Measurements from ENCODE around the gene CEP135.
"Not testable (repeated sequence)": the region's sequence is repeated elsewhere in the genome, so short reads cannot be mapped to it uniquely, and the experiment has no call there.

CEP135 gene

DNA sequence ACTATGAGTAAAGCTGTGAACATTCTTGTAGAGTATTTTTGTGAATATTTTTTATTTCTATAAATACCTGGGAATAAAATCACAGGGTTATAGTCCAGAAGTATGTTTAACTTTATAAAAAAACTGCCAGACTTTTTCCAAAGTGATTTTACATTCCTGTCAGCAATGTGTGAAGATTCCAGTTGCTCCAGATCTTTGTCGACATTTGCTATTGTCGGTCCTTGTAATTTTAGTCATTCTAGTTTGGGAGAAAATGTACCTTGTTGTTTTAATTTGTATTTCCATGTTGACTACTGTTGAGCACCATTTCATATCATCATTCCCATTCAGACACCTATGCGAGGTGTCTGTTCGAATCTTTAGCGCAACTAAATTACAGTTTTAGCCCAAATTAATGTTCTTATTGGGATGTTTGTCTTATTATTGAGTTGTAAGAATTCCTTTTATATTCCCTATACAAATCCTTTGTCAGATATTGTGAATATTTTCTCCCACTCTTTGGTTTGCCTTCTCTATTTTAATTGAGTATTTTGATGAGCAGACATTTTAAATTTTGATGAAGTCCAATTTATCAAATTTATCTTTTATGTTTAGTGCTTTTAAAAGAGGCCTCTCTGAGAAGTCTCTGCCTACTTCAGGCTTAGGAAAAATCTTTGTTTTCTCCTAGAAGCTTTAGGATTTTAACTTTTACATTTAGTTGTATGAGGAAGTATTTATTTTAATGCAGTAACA is 2.6 kb downstream of the CEP135 start:
- Histone ChIP-seq H2AFZ (ENCODE audit: low read depth, low read length) (no peak overlapping the region), H3K4me3 (ENCODE audit: low read length) (no peak overlapping the region), H3K36me3 (ENCODE audit: insufficient read depth, low read length) (peaks cover 42% of the 10 kb centered on the region), H3K4me1 (ENCODE audit: insufficient read depth, low read length) (peaks cover 18% of the 10 kb centered on the region), H3K27me3 (ENCODE audit: insufficient read depth, low read length) (no peaks in the 10 kb centered on the region), H3K9me3 (ENCODE audit: low read length) (no peaks in the 10 kb centered on the region)

DNA sequence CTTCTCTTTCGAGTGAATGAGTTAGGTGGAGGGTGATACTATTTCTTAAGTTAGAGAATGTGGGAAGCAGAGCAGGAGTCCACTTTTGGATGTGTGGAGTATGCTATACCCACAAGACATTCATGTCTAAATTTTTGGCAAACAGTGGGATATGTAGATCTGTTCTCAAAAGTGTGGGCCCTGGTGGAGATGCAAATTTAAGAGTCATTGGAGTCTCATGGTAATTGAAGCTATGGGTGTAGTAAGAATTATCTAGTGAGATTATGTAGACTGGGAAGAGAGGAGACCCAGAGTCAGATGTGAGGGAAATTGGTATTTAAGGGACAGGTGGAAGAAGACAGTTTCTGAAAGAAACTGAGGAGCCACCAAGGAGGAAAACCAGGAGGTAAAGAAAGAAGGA is 7.0 kb downstream of the CEP135 start:
- H3K4me1 ChIP-seq (ENCODE audit: insufficient read depth, low read length), result no peaks in the 10 kb centered on the region
- peaks cover 78% of the 10 kb centered on the region for H3K36me3 ChIP-seq (ENCODE audit: insufficient read depth, low read length)
- H2AFZ ChIP-seq (ENCODE audit: low read depth, low read length), result no peak overlapping the region
- no peak overlapping the region for H3K4me3 ChIP-seq (ENCODE audit: low read length)
- H3K9me3 ChIP-seq (ENCODE audit: low read length), result no peaks in the 10 kb centered on the region
- H3K27me3 ChIP-seq (ENCODE audit: insufficient read depth, low read length), result no peaks in the 10 kb centered on the region

DNA sequence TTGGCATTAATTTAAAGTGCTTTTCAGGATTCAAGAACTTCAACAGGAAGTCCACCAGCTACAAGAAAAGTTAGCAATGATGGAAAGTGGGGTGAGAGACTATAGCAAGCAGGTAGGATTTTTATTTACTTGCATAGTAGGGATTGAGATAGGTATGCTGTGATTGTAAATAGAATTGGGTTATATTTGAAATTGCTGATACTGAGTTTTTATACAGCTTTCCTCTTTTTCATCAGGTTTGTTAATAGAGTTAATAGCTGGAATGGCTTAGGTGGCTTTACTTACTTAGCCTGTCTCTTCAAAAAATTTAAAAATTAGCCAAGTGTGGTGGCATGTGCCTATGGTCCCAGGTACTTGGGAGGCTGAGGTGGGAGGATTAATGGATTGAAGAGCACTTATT is 10.9 kb downstream of the CEP135 start:
- peaks cover 70% of the 10 kb centered on the region for H3K36me3 ChIP-seq (ENCODE audit: insufficient read depth, low read length)
- no peak overlapping the region for H3K4me3 ChIP-seq (ENCODE audit: low read length)
- no peaks in the 10 kb centered on the region for H3K9me3 ChIP-seq (ENCODE audit: low read length)
- H3K27me3 ChIP-seq (ENCODE audit: insufficient read depth, low read length), result no peaks in the 10 kb centered on the region
- H2AFZ ChIP-seq (ENCODE audit: low read depth, low read length), result no peak overlapping the region
- no peaks in the 10 kb centered on the region for H3K4me1 ChIP-seq (ENCODE audit: insufficient read depth, low read length)

DNA sequence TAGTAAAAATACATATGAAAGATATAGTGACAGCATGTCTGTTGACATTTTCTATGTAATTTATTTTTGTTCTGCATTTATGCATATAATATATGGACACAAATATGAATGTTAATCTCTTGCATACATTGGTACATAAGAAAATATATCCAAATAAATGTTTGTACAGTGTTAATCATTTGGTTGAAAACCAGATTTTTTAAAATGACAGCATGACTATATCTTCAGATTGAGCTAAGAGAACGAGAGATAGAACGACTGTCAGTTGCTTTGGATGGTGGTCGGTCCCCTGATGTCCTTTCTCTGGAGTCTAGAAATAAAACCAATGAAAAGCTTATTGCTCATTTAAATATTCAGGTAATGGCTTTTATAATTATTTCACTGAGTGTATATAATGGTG is 15.3 kb downstream of the CEP135 start:
- no peaks in the 10 kb centered on the region for H3K4me1 ChIP-seq (ENCODE audit: insufficient read depth, low read length)
- no peak overlapping the region for H3K4me3 ChIP-seq (ENCODE audit: low read length)
- H2AFZ ChIP-seq (ENCODE audit: low read depth, low read length), result no peak overlapping the region
- no peaks in the 10 kb centered on the region for H3K27me3 ChIP-seq (ENCODE audit: insufficient read depth, low read length)
- H3K9me3 ChIP-seq (ENCODE audit: low read length), result no peaks in the 10 kb centered on the region
- H3K36me3 ChIP-seq (ENCODE audit: insufficient read depth, low read length), result peaks cover 54% of the 10 kb centered on the region

DNA sequence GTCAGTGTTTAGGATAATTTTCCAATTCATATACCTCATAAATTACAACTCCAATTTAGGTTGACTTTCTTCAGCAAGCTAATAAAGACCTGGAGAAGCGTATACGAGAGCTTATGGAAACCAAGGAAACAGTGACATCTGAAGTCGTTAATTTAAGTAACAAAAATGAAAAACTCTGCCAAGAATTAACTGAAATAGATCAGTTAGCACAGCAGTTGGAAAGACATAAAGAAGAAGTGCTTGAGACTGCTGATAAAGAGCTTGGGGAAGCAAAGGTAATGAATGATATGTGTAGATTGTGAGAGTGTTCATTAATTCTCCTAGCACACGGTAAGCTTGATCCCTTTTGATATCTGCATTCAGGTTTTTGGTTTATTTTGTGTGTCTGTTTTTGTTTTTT is 16.8 kb downstream of the CEP135 start:
- Histone ChIP-seq H3K27me3 (ENCODE audit: insufficient read depth, low read length) (no peaks in the 10 kb centered on the region), H3K4me1 (ENCODE audit: insufficient read depth, low read length) (no peaks in the 10 kb centered on the region), H3K4me3 (ENCODE audit: low read length) (no peak overlapping the region), H3K9me3 (ENCODE audit: low read length) (no peaks in the 10 kb centered on the region), H3K36me3 (ENCODE audit: insufficient read depth, low read length) (peaks cover 44% of the 10 kb centered on the region), H2AFZ (ENCODE audit: low read depth, low read length) (no peak overlapping the region)

DNA sequence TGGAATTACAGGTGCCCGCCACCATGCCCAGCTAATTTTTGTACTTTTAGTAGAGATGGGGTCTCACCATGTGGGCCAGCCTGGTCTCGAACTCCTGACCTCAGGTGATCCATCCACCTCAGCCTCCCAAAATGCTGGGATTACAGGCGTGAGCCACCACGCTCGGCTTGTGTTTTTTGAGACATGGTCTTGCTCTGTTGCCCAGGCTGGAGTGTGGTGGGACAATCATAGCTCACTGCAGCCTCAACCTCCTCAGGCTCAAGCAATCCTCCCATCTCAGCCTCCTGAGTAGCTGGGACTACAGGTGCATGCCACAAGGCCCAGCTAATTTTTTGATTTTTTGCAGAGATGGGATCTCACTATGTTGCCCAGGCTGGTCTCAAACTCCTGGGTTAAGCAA is 17.6 kb downstream of the CEP135 start:
- H3K4me1 ChIP-seq (ENCODE audit: insufficient read depth, low read length); H2AFZ ChIP-seq (ENCODE audit: low read depth, low read length); H3K4me3 ChIP-seq (ENCODE audit: low read length): not testable (repeated sequence)

DNA sequence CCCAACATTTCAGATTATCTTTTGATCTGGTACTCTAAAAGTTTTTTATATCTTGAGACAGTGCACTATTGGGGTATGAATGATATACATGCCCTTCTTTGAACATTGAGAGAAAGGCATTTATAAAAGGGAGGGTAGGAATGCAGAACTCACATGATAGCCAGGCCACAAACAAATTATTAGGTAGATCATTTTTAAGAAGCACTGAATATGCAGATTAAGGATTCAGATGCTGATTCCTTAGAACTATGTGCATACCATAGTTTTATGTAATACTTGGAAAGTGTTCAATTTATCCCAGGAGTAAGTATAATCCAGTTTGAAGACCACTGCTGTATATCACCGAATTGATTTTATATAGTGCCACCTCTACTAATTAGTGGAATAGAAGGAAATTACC is 18.6 kb downstream of the CEP135 start:
- Histone ChIP-seq H3K36me3 (ENCODE audit: insufficient read depth, low read length) (peaks cover 53% of the 10 kb centered on the region), H3K4me3 (ENCODE audit: low read length) (no peak overlapping the region), H3K9me3 (ENCODE audit: low read length) (no peaks in the 10 kb centered on the region), H3K4me1 (ENCODE audit: insufficient read depth, low read length) (no peaks in the 10 kb centered on the region), H3K27me3 (ENCODE audit: insufficient read depth, low read length) (no peaks in the 10 kb centered on the region), H2AFZ (ENCODE audit: low read depth, low read length) (no peak overlapping the region)

More for the DNA sequence above, 17.6 kb downstream of the CEP135 start:
- H3K36me3 ChIP-seq (ENCODE audit: insufficient read depth, low read length), result peaks cover 44% of the 10 kb centered on the region
- not testable (repeated sequence) for H3K27me3 ChIP-seq (ENCODE audit: insufficient read depth, low read length); H3K9me3 ChIP-seq (ENCODE audit: low read length)

DNA sequence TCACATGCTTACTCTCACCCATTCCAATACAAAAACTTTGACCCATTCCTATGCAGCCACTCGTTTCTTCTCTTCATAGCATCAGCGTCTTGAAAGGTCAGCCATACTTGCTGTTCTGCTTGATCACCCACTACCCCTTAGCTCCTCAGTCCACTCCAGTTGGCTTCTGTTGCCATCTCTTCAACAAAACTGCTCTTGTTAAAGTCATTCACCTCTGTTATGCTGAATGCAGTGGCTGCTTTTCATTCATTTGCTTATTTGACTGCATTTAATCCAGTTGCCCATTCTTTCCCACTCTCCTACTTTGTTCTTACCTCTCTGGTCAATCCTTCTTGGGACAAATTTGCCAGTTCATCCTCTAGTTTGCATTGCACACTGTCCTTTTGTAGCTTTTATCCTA is 24.9 kb downstream of the CEP135 start:
- Histone ChIP-seq H3K4me3 (ENCODE audit: low read length) (no peak overlapping the region), H3K9me3 (ENCODE audit: low read length) (no peaks in the 10 kb centered on the region), H3K4me1 (ENCODE audit: insufficient read depth, low read length) (no peaks in the 10 kb centered on the region), H3K36me3 (ENCODE audit: insufficient read depth, low read length) (peaks cover 35% of the 10 kb centered on the region), H2AFZ (ENCODE audit: low read depth, low read length) (no peak overlapping the region), H3K27me3 (ENCODE audit: insufficient read depth, low read length) (no peaks in the 10 kb centered on the region)

DNA sequence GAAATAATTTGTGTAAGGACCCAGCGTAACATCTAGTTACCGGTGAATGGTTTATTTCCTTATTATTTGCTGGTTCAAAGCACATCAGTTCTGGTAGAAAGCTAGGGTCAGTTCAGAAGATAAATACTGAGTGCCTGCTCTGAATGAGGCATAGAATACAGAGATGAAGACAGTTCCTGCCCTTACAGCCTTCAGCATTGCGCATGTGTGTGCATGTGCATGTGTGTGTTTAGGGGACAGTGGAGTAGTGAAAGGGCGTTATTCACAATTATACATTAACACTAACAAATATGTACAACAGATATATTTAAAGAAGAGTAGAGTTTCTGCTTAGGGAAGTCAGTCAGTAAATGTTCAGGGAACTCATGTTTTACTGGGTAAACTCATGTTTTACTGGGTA is 29.1 kb downstream of the CEP135 start:
- Histone ChIP-seq H3K27me3 (ENCODE audit: insufficient read depth, low read length) (no peaks in the 10 kb centered on the region), H3K9me3 (ENCODE audit: low read length) (no peaks in the 10 kb centered on the region), H3K36me3 (ENCODE audit: insufficient read depth, low read length) (peaks cover 52% of the 10 kb centered on the region)

DNA sequence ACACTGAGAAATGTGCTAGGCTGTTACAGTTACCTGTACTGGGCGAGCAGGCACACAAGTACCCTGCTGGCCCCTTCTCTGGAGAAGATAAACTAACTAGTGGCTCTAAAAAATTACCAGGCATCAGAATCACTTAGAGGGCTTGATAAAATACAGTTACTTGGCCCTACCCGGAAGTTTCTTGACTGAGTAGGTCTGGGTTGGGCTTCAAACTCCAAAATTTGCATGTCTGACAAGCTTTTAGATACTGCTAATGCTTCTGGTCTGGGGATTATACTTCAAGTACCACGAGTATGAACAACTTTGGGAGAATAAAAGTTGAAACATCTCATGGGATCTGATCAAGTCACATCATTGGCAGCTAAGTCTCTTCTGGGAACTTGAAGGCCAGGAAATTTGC is 30.8 kb downstream of the CEP135 start:
- H3K9me3 ChIP-seq (ENCODE audit: low read length), result no peaks in the 10 kb centered on the region
- H2AFZ ChIP-seq (ENCODE audit: low read depth, low read length), result no peak overlapping the region
- no peaks in the 10 kb centered on the region for H3K4me1 ChIP-seq (ENCODE audit: insufficient read depth, low read length)
- no peak overlapping the region for H3K4me3 ChIP-seq (ENCODE audit: low read length)
- H3K36me3 ChIP-seq (ENCODE audit: insufficient read depth, low read length), result peaks cover 52% of the 10 kb centered on the region
- no peaks in the 10 kb centered on the region for H3K27me3 ChIP-seq (ENCODE audit: insufficient read depth, low read length)

More for the DNA sequence above, 29.1 kb downstream of the CEP135 start:
- no peaks in the 10 kb centered on the region for H3K4me1 ChIP-seq (ENCODE audit: insufficient read depth, low read length)
- H3K4me3 ChIP-seq (ENCODE audit: low read length), result no peak overlapping the region
- no peak overlapping the region for H2AFZ ChIP-seq (ENCODE audit: low read depth, low read length)

DNA sequence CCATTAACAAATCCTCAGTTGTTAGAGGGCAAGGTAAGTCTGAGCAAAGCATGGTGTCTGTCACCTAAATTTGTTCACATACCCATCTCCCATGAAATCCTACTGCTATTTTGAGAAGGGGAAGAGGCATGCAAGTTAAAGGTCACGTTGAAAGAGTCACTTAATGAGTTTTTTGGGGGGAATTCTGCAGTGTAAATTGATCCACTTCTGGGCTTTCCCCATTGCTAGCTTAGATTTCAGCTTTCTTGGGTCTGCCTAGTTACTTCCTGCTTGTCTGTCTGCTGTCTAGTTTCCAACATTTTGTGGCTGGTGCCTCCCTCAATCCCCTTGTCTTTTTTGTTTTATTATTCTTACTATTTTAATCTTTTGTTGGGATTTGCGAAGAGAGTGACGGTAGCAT is 32.0 kb downstream of the CEP135 start:
- H3K36me3 ChIP-seq (ENCODE audit: insufficient read depth, low read length), result peaks cover 51% of the 10 kb centered on the region
- H3K27me3 ChIP-seq (ENCODE audit: insufficient read depth, low read length), result no peaks in the 10 kb centered on the region
- no peaks in the 10 kb centered on the region for H3K4me1 ChIP-seq (ENCODE audit: insufficient read depth, low read length)
- no peak overlapping the region for H3K4me3 ChIP-seq (ENCODE audit: low read length)
- H2AFZ ChIP-seq (ENCODE audit: low read depth, low read length), result no peak overlapping the region
- H3K9me3 ChIP-seq (ENCODE audit: low read length), result no peaks in the 10 kb centered on the region

DNA sequence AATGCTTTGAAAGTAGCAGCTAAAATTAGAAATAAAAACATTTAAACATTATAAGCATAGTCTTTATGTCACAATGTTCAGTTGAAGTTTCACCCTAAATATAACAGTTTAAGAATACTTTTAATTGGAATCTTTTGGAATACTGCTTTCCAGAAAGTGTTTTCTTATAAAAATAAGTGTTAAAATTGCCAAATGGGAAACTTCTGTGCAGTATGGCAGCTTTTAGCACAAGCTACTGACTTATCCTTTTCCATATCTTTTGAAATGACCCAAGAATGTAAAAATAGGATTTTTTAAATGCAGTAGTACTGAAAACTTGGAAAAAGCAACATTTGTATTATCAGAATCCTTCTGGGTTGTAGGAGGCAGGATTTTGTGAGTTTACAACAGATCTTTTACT is 34.2 kb downstream of the CEP135 start:
- H3K9me3 ChIP-seq (ENCODE audit: low read length), result no peaks in the 10 kb centered on the region
- H3K36me3 ChIP-seq (ENCODE audit: insufficient read depth, low read length), result peaks cover 64% of the 10 kb centered on the region
- H3K4me3 ChIP-seq (ENCODE audit: low read length), result no peak overlapping the region
- no peak overlapping the region for H2AFZ ChIP-seq (ENCODE audit: low read depth, low read length)
- H3K4me1 ChIP-seq (ENCODE audit: insufficient read depth, low read length), result no peaks in the 10 kb centered on the region
- H3K27me3 ChIP-seq (ENCODE audit: insufficient read depth, low read length), result no peaks in the 10 kb centered on the region

DNA sequence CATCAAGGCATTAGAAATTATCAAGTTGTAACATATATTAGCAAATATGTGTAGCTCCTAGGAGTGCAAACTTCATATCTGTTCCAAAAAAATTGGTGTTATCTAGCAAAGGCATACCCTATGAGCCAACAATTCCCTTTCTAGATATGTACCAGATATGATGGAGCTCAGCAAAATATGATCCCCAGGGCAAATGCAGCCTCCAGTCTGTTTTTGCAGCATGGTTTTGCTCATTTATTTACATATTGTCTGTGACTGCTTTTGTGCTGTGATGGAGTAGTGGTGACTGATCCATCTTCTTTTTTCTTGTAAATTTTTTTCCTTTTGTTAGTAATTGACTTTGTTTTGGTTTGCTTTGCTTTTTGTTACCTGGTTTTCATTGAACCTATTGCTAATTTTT is 41.0 kb downstream of the CEP135 start:
- Histone ChIP-seq H3K4me1 (ENCODE audit: insufficient read depth, low read length) (no peaks in the 10 kb centered on the region), H3K9me3 (ENCODE audit: low read length) (no peaks in the 10 kb centered on the region), H3K36me3 (ENCODE audit: insufficient read depth, low read length) (peaks cover 43% of the 10 kb centered on the region), H3K4me3 (ENCODE audit: low read length) (no peak overlapping the region), H3K27me3 (ENCODE audit: insufficient read depth, low read length) (no peaks in the 10 kb centered on the region), H2AFZ (ENCODE audit: low read depth, low read length) (no peak overlapping the region)

DNA sequence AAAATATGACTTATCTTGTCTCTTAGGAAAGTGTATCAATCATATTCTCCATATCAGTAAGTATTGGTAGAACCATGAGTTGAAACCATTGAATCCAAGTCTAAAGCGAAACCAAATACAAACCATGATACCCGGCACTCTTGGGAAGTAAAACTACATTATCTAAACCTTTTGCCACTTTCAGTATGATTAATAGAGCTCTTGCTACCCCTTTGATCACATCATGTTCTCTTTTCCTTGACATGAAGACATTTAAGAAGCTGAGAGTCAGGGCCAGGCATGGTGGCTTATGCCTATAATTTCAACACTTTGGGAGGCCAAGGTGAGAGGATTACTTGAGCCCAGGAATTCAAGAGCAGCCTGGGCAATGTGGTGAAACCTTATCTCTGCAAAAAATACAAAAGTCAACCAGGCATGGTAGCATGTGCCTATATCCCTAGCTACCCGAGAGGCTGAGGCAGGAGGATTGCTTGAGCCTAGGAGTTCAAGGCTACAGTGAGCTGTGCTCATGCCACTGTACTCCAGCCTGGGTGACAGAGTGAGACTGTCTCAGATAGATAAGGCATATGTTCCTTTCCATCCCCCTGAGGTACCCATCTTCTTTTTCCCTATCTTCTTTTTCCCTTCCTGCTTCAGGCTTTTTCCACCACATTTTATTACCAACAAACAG is 45.4 kb downstream of the CEP135 start:
- no peaks in the 10 kb centered on the region for H3K27me3 ChIP-seq (ENCODE audit: insufficient read depth, low read length)
- no peak overlapping the region for H3K4me3 ChIP-seq (ENCODE audit: low read length)
- no peaks in the 10 kb centered on the region for H3K9me3 ChIP-seq (ENCODE audit: low read length)
- H3K36me3 ChIP-seq (ENCODE audit: insufficient read depth, low read length), result peaks cover 47% of the 10 kb centered on the region
- H2AFZ ChIP-seq (ENCODE audit: low read depth, low read length), result no peak overlapping the region
- no peaks in the 10 kb centered on the region for H3K4me1 ChIP-seq (ENCODE audit: insufficient read depth, low read length)
